Measurements from ENCODE around the gene METTL5. TPM values are rescaled to one million over a fixed set of nuclear protein-coding genes. Genes with fewer than 3 reads are reported as not detected.
A peak's percentile ranks its signal among the peaks of the same experiment; 100 is the strongest.

The METTL5 gene
- total RNA-seq, 1 experiment from 2014 or later = 94.7 TPM

DNA sequence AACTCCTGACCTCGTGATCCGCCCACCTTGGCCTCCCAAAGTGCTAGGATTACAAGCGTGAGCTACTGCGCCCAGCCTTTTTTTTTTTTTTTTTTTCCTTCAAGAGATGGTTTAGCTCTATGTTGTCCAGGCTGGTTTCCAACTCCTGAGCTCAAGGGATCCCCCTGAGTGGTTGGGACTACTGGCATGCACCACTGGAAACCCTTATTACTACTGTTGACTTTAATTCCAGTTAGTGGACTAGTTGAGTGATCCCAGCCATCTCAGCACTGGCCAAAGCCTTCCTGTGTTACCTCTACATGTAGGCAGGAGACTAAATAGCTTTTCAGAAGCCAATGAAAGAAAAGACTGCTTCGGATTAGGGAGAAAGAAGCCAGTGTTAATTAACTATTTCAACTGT, 34.1 kb downstream of the METTL5 start:
- Histone ChIP-seq H3K4ac (ENCODE audit: low read depth, low read length) (no peak overlapping the region), H4K5ac (ENCODE audit: insufficient read length, low read depth, low read length) (no peak overlapping the region), H3K79me2 (ENCODE audit: insufficient read depth, low read length) (no peaks in the 10 kb centered on the region), H2AFZ (ENCODE audit: low read length) (no peak overlapping the region), H3K23ac (ENCODE audit: insufficient read length, low read depth, low read length) (no peak overlapping the region), H3K18ac (ENCODE audit: insufficient read length, low read depth, low read length) (no peak overlapping the region), H2BK15ac (ENCODE audit: low read depth, low read length) (no peak overlapping the region), H3K9me3 (ENCODE audit: control insufficient read depth, low read depth, low read length) (no peaks in the 10 kb centered on the region), H4K8ac (replicated peaks; ENCODE audit: insufficient read length, low read depth, low read length) (no peak overlapping the region), H2AK5ac (ENCODE audit: insufficient read length, low read length) (no peak overlapping the region), H4K20me1 (ENCODE audit: control insufficient read depth, insufficient read depth, insufficient read length) (no peaks in the 10 kb centered on the region), H3K27ac (ENCODE audit: insufficient read length, low read depth, low read length) (no peak overlapping the region), H3K14ac (ENCODE audit: insufficient read depth, low read length) (no peak overlapping the region), H3K9ac (ENCODE audit: extremely low read depth, insufficient read length, low read length) (no peak overlapping the region), H3T11ph (ENCODE audit: low read length) (no peak overlapping the region), H2BK12ac (ENCODE audit: insufficient read length, low read depth, low read length) (no peak overlapping the region), H3K23me2 (ENCODE audit: insufficient read length, low read depth, low read length, poor library complexity, severe bottlenecking) (no peaks in the 10 kb centered on the region), H3K4me1 (ENCODE audit: insufficient read depth, low read length) (peaks cover 5% of the 10 kb centered on the region), H3K27me3 (ENCODE audit: insufficient read depth, low read length) (no peaks in the 10 kb centered on the region), H3K4me2 (ENCODE audit: insufficient read depth, insufficient read length, low read length) (no peak overlapping the region), H2BK5ac (ENCODE audit: insufficient read length, low read length) (no peak overlapping the region), H2BK120ac (ENCODE audit: low read depth, low read length, poor library complexity, severe bottlenecking) (no peak overlapping the region), H3K79me1 (ENCODE audit: insufficient read depth, low read depth, low read length, poor library complexity, severe bottlenecking) (no peaks in the 10 kb centered on the region), H4K91ac (ENCODE audit: insufficient read length, low read depth, low read length) (no peak overlapping the region), H3K56ac (ENCODE audit: insufficient read length, low read depth, low read length) (no peak overlapping the region), H2BK20ac (ENCODE audit: low read depth, low read length, poor library complexity, severe bottlenecking) (no peak overlapping the region)
- peaks cover 14 to 19% of the 10 kb centered on the region in 2 experiments for H3K4me1 Mint-ChIP-seq
- TF ChIP-seq, protein P1, sequence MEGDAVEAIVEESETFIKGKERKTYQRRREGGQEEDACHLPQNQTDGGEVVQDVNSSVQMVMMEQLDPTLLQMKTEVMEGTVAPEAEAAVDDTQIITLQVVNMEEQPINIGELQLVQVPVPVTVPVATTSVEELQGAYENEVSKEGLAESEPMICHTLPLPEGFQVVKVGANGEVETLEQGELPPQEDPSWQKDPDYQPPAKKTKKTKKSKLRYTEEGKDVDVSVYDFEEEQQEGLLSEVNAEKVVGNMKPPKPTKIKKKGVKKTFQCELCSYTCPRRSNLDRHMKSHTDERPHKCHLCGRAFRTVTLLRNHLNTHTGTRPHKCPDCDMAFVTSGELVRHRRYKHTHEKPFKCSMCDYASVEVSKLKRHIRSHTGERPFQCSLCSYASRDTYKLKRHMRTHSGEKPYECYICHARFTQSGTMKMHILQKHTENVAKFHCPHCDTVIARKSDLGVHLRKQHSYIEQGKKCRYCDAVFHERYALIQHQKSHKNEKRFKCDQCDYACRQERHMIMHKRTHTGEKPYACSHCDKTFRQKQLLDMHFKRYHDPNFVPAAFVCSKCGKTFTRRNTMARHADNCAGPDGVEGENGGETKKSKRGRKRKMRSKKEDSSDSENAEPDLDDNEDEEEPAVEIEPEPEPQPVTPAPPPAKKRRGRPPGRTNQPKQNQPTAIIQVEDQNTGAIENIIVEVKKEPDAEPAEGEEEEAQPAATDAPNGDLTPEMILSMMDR (conservative IDR thresholded peaks at IDR 0.05) = no peak
- H3K36me3 Mint-ChIP-seq (ENCODE audit: insufficient read depth in 1 of 3, low read depth in 3 of 3) = peaks cover 0 to 3% (median 0%) of the 10 kb centered on the region in 3 experiments; a peak in 1 of 7 replicates
- no peak for DNase-seq
- H3K27me3 Mint-ChIP-seq (ENCODE audit: low read depth) = peaks cover 6% of the 10 kb centered on the region
- H3K9me3 Mint-ChIP-seq = no peaks in the 10 kb centered on the region
- H3K4me3 Mint-ChIP-seq = no peak overlapping the region
- H3K27ac Mint-ChIP-seq = peak overlapping the region in 1 of 3 experiments; percentile 48; a peak in 1 of 7 replicates
- WGBS (ENCODE audit: extremely low coverage, insufficient read length, low lambda C conversion rate) = no CpG with 5 or more reads among the region's 5 CpGs

Data from H9 (cell line).